Measurements from ENCODE around the gene ATG12.

GRCh38 chr5:115800108-115800507 lies 41.3 kb downstream of the ATG12 start:
- TF ChIP-seq JUN (CRISPR knock-in tag; IDR thresholded peaks at IDR 0.05) = no peak
- no peak for TF ChIP-seq CTCF (IDR thresholded peaks at IDR 0.05)
- TF ChIP-seq FOXJ3 (CRISPR knock-in tag; IDR thresholded peaks at IDR 0.05; ENCODE audit: borderline replicate concordance) = no peak
- no peak for TF ChIP-seq FOXP4 (CRISPR knock-in tag; IDR thresholded peaks at IDR 0.05)
- no peak for TF ChIP-seq ZNF138 (CRISPR knock-in tag; conservative IDR thresholded peaks at IDR 0.05)
- no peak for TF ChIP-seq USF2 (CRISPR knock-in tag; IDR thresholded peaks at IDR 0.05)

Measured in WTC11 (cell line).